CD8-positive, alpha-beta memory T cell (primary cell): Measurements from ENCODE around the gene PLA2G6. TPM values are rescaled to one million over a fixed set of nuclear protein-coding genes. Genes with fewer than 3 reads are reported as not detected.

Source experiments
- CTCF ChIA-PET: fragments of 350-600 bp; sonication (Branson Sonifier 250); formaldehyde crosslinking; loops from one replicate; lab custom pipeline; 2021; ENCODE audit warnings: antibody characterized with exemption; lab: Charles Lee
- POLR2A ChIA-PET: fragments of 350-600 bp; sonication (Branson Sonifier 250); formaldehyde crosslinking; loops from one replicate; lab custom pipeline; 2021; ENCODE audit warnings: antibody characterized with exemption; lab: Charles Lee
- DNase-seq, 5 donors: peaks; one replicate each; pipeline versions ENCODE4 v3.0.0 to v3.0.0-alpha.2; 2020 to 2022; ENCODE audit warnings: mixed read lengths in 1 of 5
- H3K27ac ChIP-seq: one replicate; pipeline ENCODE4 v1.7.0; 2013; ENCODE audit warnings: low read depth, mild to moderate bottlenecking, low read length, moderate library complexity
- H3K27me3 ChIP-seq: 2 replicates; pipeline ENCODE4 v1.7.0; 2013; ENCODE audit warnings: low read length, mild to moderate bottlenecking; ENCODE audit not compliant: insufficient read depth, poor library complexity, severe bottlenecking
- H3K36me3 ChIP-seq: 2 replicates; pipeline ENCODE4 v1.7.0; 2013; ENCODE audit warnings: mild to moderate bottlenecking, low read length, moderate library complexity; ENCODE audit not compliant: insufficient read depth
- H3K4me1 ChIP-seq: 2 replicates; pipeline ENCODE4 v1.7.0; 2013; ENCODE audit warnings: mild to moderate bottlenecking, low read length, moderate library complexity; ENCODE audit not compliant: insufficient read depth
- H3K4me3 ChIP-seq: 2 replicates; pipeline ENCODE4 v1.7.0; 2013; ENCODE audit warnings: mild to moderate bottlenecking, low read length
- H3K9me3 ChIP-seq: 2 replicates; pipeline ENCODE4 v1.7.0; 2013; ENCODE audit warnings: mild to moderate bottlenecking, low read length
- H3K27ac Mint-ChIP-seq, 8 donors: one replicate each; pipeline ENCODE4 v1.8.0; 2020 to 2021; ENCODE audit warnings: mixed read lengths in 8 of 8, mild to moderate bottlenecking in 6 of 8, inconsistent platforms in 3 of 8, moderate library complexity in 3 of 8
- H3K27me3 Mint-ChIP-seq, 2 donors: one replicate each; pipeline ENCODE4 v1.8.0; 2020 to 2021; ENCODE audit warnings: mixed read lengths in 2 of 2, mild to moderate bottlenecking in 1 of 2, moderate library complexity in 1 of 2
- H3K36me3 Mint-ChIP-seq, 3 donors: one replicate each; pipeline ENCODE4 v1.8.0; 2020 to 2021; ENCODE audit warnings: mixed read lengths in 3 of 3, inconsistent platforms in 1 of 3, mild to moderate bottlenecking in 1 of 3
- H3K4me1 Mint-ChIP-seq, 3 donors: one replicate each; pipeline ENCODE4 v1.8.0; 2020 to 2021; ENCODE audit warnings: mixed read lengths in 3 of 3, inconsistent platforms in 1 of 3, mild to moderate bottlenecking in 1 of 3
- H3K4me3 Mint-ChIP-seq, 7 donors: one replicate each; pipeline ENCODE4 v1.8.0; 2020 to 2021; ENCODE audit warnings: mixed read lengths in 7 of 7, mild to moderate bottlenecking in 6 of 7, moderate library complexity in 4 of 7, inconsistent platforms in 2 of 7
- H3K9me3 Mint-ChIP-seq, 5 donors: one replicate each; pipeline ENCODE4 v1.8.0; 2020 to 2022; ENCODE audit warnings: mixed read lengths in 5 of 5, mild to moderate bottlenecking in 3 of 5, moderate library complexity in 2 of 5, inconsistent platforms in 1 of 5
- polyA plus RNA-seq: library from polyadenylated mRNA; unstranded; fragments of 300-500 nt; fragmentation: Illumina TruSeq; gene quantifications from one replicate; pipeline ENCODE4 v1.2.3, GENCODE V29; 2021
- total RNA-seq, 2 experiments: library from RNA; stranded (reverse); gene quantifications; one replicate each; pipeline ENCODE4 v1.2.3, GENCODE V29; 2021

The PLA2G6 gene
- total and polyA plus RNA-seq, 3 experiments from 2014 or later = 5.6 to 34.1 (median 33.0) TPM

DNA sequence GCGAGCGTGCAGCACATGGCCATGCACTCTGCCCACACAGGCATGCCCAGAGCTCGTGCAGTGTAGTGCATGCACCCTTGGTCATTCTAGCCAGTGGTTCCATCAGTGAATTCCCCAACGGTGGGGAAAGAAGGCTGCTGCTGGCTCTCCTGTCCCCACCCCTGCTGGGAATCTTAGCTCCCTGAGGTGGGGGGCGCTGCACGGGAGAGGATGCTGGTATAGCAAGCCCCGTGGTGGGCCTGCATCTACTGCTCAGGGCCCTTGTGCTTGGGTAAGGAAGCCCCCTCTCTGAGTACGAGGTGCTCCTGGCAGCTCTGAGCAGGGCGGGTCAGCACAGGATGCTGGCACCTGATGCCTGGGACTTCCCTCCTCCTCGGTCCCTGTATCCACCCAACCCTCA, 52.6 kb downstream of the PLA2G6 start:
- Mint-ChIP-seq H3K36me3 (peaks cover 0 to 70% (median 4%) of the 10 kb centered on the region in 3 donors), H3K4me3 (no peak overlapping the region), H3K4me1 (no peaks in the 10 kb centered on the region), H3K9me3 (no peaks in the 10 kb centered on the region), H3K27ac (no peak overlapping the region), H3K27me3 (no peaks in the 10 kb centered on the region)
- ChIA-PET POLR2A (no interaction called here), CTCF (interaction anchor here (0.6 kb wide), 1 partner anchor 261 kb away, joined by 3 read pairs; no protein-coding TSS in a partner anchor)
- Histone ChIP-seq H3K9me3 (no peaks in the 10 kb centered on the region), H3K4me1 (no peaks in the 10 kb centered on the region), H3K27ac (no peak overlapping the region), H3K27me3 (no peaks in the 10 kb centered on the region), H3K36me3 (peaks cover 6% of the 10 kb centered on the region), H3K4me3 (no peak overlapping the region)
- DNase-seq = no peak

DNA sequence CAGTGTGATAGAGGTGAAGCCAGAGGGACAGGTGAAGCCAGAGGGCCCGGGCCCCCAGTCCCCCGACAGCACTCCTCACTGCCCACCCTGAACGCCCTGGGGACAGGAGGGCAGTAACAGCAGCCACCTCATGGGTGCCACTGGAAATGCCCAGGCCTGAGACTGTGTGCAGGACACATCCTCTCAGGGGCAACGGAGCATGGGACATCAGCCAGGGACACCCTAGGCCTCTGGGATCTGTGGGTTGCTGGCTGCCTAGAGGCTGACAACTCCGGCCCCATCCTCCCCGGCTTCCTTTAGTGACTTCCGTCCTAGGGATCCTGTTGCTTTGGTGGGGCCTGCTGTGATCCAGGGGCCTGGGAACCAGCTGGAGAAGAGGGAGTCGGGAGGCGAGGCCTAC, 53.8 kb downstream of the PLA2G6 start:
- Mint-ChIP-seq H3K4me3 (no peak overlapping the region), H3K27ac (peak overlapping the region in 1 of 8 donors; percentile 92), H3K4me1 (no peaks in the 10 kb centered on the region), H3K36me3 (peaks cover 0 to 58% (median 2%) of the 10 kb centered on the region in 3 donors), H3K9me3 (no peaks in the 10 kb centered on the region), H3K27me3 (no peaks in the 10 kb centered on the region)
- H3K4me1 ChIP-seq = no peaks in the 10 kb centered on the region
- H3K9me3 ChIP-seq = no peaks in the 10 kb centered on the region
- H3K4me3 ChIP-seq = no peak overlapping the region
- no peaks in the 10 kb centered on the region for H3K27me3 ChIP-seq
- ChIA-PET CTCF (no interaction called here), POLR2A (no interaction called here)
- peaks cover 6% of the 10 kb centered on the region for H3K36me3 ChIP-seq
- no peak for DNase-seq
- no peak overlapping the region for H3K27ac ChIP-seq

DNA sequence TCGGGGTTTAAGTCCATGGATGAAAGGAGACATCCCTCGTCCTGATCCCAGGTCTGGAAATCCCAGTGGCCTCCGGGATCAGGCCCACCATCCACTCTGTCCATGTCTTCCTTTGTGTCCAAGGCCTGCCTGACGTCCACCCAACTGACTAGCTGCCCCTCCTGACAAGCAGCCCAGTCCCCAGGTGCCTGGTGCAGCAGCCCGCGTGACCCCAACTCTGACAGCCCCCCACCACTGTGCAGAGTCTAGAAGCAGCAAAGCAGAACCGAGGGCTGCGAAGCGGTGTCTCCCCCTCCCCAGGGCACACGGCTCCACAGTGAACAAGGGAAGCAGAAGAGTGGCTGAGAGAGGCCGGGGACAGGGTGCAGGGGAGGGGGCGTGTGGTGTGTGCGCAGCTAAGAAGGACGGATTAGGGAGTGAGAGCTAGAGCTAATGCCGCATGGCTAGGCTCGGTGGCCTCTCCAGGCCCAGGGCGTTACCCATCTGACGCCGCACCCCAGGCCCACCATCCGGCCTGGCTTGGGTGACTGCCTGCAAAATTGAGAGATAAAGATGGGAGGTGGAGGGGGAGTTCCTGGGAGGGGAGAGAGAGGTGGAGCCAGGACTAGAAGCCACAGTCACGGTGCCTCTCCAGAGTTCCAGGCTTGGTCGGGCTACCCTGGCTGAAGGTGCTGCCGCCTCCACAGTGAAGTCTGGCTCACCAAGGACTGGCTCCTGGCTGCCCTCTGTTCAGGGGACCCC, 54.5 kb downstream of the PLA2G6 start:
- Mint-ChIP-seq H3K27ac (no peak overlapping the region), H3K9me3 (no peaks in the 10 kb centered on the region), H3K4me1 (no peaks in the 10 kb centered on the region), H3K36me3 (peaks cover 0 to 51% (median 2%) of the 10 kb centered on the region in 3 donors), H3K27me3 (no peaks in the 10 kb centered on the region), H3K4me3 (no peak overlapping the region)
- H3K4me1 ChIP-seq = no peaks in the 10 kb centered on the region
- no peaks in the 10 kb centered on the region for H3K9me3 ChIP-seq
- peaks cover 2% of the 10 kb centered on the region for H3K36me3 ChIP-seq
- H3K27me3 ChIP-seq = no peaks in the 10 kb centered on the region
- no peak for DNase-seq
- no peak overlapping the region for H3K27ac ChIP-seq
- ChIA-PET CTCF (no interaction called here), POLR2A (no interaction called here)
- no peak overlapping the region for H3K4me3 ChIP-seq

DNA sequence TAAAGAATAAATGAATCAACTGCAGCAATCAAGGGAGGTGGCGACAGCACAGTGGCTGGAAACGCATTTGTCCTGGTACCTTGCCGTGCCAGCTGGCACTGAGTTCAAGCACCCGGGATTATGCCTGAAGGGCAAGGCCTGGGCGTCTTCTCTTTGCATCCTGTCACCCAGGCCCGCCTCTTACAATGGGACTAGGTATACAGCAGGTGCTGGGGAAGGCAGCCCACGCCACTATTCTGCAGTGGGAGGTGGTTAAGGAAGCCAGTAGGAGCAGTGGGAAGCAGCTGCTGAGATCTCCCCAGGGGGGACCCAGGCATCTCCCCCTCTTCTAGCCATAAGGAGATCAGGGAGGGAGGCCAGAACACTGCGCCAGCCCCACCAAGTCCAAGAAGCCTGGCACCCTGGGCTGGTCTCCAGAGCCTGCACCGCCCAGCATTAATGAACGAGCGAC, 55.9 kb downstream of the PLA2G6 start:
- peaks cover 0 to 42% (median 0%) of the 10 kb centered on the region in 3 donors for H3K36me3 Mint-ChIP-seq
- Histone ChIP-seq H3K27ac (no peak overlapping the region), H3K27me3 (no peaks in the 10 kb centered on the region), H3K9me3 (no peaks in the 10 kb centered on the region), H3K4me1 (no peaks in the 10 kb centered on the region), H3K4me3 (no peak overlapping the region), H3K36me3 (no peaks in the 10 kb centered on the region)
- POLR2A ChIA-PET = no interaction called here
- CTCF ChIA-PET = interaction anchor here (1.1 kb wide), 1 partner anchor 11 kb away, joined by 4 read pairs; no protein-coding TSS in a partner anchor
- H3K4me3 Mint-ChIP-seq = no peak overlapping the region
- no peak overlapping the region for H3K27ac Mint-ChIP-seq
- no peaks in the 10 kb centered on the region for H3K9me3 Mint-ChIP-seq
- no peaks in the 10 kb centered on the region for H3K27me3 Mint-ChIP-seq
- DNase-seq = no peak
- H3K4me1 Mint-ChIP-seq = no peaks in the 10 kb centered on the region

DNA sequence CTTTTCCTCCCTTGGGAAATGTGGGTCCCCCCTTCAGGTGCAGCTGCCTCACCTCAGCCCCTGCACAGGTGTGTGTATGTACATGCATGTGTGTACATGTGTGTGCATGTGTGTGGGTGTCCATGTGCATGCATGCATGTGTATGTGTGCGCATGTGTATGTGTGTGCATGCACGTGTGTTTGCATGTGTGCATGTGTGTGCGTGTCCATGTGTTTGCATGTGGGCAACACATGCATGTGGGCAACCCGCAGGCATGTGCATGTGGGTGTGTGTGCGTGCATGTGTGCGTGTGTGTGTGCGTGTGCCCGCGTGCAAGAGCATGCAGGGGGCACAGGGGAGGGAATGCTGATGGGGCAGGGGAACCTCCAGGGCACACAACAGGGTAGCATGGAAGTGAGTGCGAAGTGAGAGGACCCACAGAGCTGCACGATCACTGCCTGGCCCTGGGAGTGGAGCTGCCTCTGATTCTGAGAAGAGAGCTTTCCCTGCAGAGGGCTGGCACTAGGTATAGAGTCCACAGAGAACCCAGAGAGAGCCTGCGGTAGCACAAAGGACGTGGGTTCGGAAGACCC, 56.5 kb downstream of the PLA2G6 start:
- ChIA-PET CTCF (interaction anchor here (1.1 kb wide), 1 partner anchor 10 kb away, joined by 4 read pairs; no protein-coding TSS in a partner anchor), POLR2A (no interaction called here)
- no peak for DNase-seq
- H3K9me3 Mint-ChIP-seq = no peaks in the 10 kb centered on the region
- H3K36me3 ChIP-seq = no peaks in the 10 kb centered on the region
- H3K9me3 ChIP-seq = no peaks in the 10 kb centered on the region
- peak overlapping the region in 1 of 8 donors; percentile 61 for H3K27ac Mint-ChIP-seq
- H3K4me3 ChIP-seq = no peak overlapping the region
- no peak overlapping the region for H3K4me3 Mint-ChIP-seq
- no peaks in the 10 kb centered on the region for H3K4me1 ChIP-seq
- no peak overlapping the region for H3K27ac ChIP-seq
- H3K27me3 Mint-ChIP-seq = no peaks in the 10 kb centered on the region
- no peaks in the 10 kb centered on the region for H3K4me1 Mint-ChIP-seq
- H3K27me3 ChIP-seq = no peaks in the 10 kb centered on the region
- H3K36me3 Mint-ChIP-seq = peaks cover 0 to 41% (median 0%) of the 10 kb centered on the region in 3 donors

DNA sequence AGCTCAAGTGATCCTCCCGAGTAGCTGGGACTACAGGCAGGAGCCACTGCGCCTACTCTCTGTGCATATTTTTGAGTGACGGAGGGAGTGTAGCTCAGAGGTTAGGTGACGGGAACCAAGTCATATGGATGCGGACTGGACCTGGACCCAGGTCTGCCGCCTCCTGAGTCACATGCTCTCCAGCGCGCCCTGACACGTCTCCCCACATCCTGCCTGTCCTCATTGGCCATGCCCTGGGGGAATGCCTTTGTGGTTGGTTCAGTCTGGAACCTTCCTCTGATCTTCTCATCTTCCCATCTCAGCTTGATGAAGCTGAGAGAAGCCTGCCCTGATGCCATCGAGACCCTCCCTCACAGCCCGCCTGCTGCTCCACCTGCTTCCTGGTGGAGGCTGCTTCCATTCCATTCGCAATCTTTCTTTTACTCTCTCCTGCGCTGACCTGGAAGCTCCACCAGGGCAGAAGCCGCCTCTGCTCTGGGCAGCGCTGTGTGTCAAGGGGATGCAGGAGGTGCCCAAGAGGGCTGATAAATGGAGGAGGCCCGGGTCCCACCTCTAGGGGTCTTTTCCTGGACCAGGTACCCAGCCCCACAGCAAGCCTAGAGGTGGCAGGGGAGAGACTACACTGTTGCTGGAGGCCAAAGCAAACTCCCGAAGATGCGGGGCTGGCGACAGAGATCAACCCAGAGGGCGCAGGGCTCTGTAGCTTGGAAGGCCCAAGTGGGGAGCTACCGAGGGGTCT, 57.2 kb downstream of the PLA2G6 start:
- Mint-ChIP-seq H3K36me3 (peaks cover 0 to 37% (median 0%) of the 10 kb centered on the region in 3 donors), H3K9me3 (no peaks in the 10 kb centered on the region), H3K27ac (peak overlapping the region in 3 of 8 donors; percentile 4 to 88 (median 5))

DNA sequence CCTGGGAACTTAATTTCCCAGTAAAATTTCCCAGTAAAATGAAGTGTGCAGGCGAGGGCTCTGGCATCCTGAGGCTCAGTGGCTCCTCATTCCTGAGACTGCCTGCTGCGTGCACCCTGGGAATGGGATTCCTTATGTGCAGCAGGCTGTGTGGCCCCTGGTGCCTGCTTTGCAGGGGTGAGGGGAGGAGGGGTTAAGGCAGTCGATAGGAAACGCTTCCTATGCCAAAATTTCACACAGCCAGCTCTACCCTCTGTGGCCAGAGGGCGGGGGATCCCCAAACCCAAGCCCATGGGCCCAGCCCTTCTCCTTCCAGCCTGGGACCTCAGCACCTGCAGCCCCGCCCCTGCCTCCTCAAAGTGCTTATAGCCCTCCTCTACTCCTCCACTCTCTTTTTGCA, 59.0 kb downstream of the PLA2G6 start:
- Histone ChIP-seq H3K27ac (no peak overlapping the region), H3K9me3 (no peaks in the 10 kb centered on the region), H3K27me3 (no peaks in the 10 kb centered on the region), H3K4me1 (no peaks in the 10 kb centered on the region), H3K4me3 (no peak overlapping the region), H3K36me3 (no peaks in the 10 kb centered on the region)
- Mint-ChIP-seq H3K4me3 (no peak overlapping the region), H3K27me3 (no peaks in the 10 kb centered on the region), H3K4me1 (no peaks in the 10 kb centered on the region), H3K9me3 (no peaks in the 10 kb centered on the region), H3K27ac (no peak overlapping the region), H3K36me3 (peaks cover 0 to 36% (median 3%) of the 10 kb centered on the region in 3 donors)
- POLR2A ChIA-PET = no interaction called here
- no peak for DNase-seq
- CTCF ChIA-PET = interaction anchor here (2.6 kb wide), 1 partner anchor 8 kb away, joined by 12 read pairs; no protein-coding TSS in a partner anchor

More for the DNA sequence above, 57.2 kb downstream of the PLA2G6 start:
- Mint-ChIP-seq H3K4me3 (no peak overlapping the region), H3K4me1 (no peaks in the 10 kb centered on the region), H3K27me3 (no peaks in the 10 kb centered on the region)
- CTCF ChIA-PET = interaction anchor here (1.1 to 2.6 kb wide), 2 partner anchors 10 kb away, joined by 4 to 12 read pairs; no protein-coding TSS in a partner anchor
- Histone ChIP-seq H3K27me3 (no peaks in the 10 kb centered on the region), H3K9me3 (no peaks in the 10 kb centered on the region), H3K4me1 (no peaks in the 10 kb centered on the region), H3K36me3 (no peaks in the 10 kb centered on the region), H3K27ac (no peak overlapping the region), H3K4me3 (no peak overlapping the region)
- POLR2A ChIA-PET = no interaction called here
- DNase-seq = no peak
